GM12892 (cell line): ENCODE data around the gene OPCML.

Experiments used
- DNase-seq: peaks from one replicate; pipeline ENCODE4 v3.0.0; 2011; ENCODE audit not compliant: insufficient read length
- FAIRE-seq: peaks from 2 replicates; lab custom pipeline; 2011; peaks lifted over from hg19 to GRCh38; lab: Jason Lieb, UNC
- POLR2A ChIP-seq: IDR thresholded peaks from 2 replicates; pipeline ENCODE4 v1.6.1; 2011; ENCODE audit warnings: low read depth, low read length, control low read depth
- POLR2AphosphoS5 ChIP-seq: IDR thresholded peaks from 2 replicates; pipeline ENCODE4 v1.6.1; 2011; ENCODE audit warnings: low read depth, low read length, control low read depth
- TAF1 ChIP-seq: IDR thresholded peaks from 2 replicates; pipeline ENCODE4 v1.6.1; 2011; ENCODE audit warnings: low read depth, mild to moderate bottlenecking, control low read depth, low read length, borderline replicate concordance

The OPCML gene

GRCh38 chr11:133154076-133154475, 378.2 kb downstream of the OPCML start:
- FAIRE-seq (no peak), DNase-seq (no peak)
- TF ChIP-seq POLR2AphosphoS5: no peak
- TF ChIP-seq TAF1: no peak
- no peak for TF ChIP-seq POLR2A

GRCh38 chr11:133153031-133153430, 379.3 kb downstream of the OPCML start:
- FAIRE-seq: no peak
- TF ChIP-seq TAF1: no peak
- TF ChIP-seq POLR2AphosphoS5: no peak
- TF ChIP-seq POLR2A: no peak
- no peak for DNase-seq

GRCh38 chr11:133149698-133150097, 382.6 kb downstream of the OPCML start:
- FAIRE-seq (no peak), DNase-seq (no peak)
- TF ChIP-seq POLR2A (no peak), TAF1 (no peak), POLR2AphosphoS5 (no peak)

GRCh38 chr11:133147625-133148024, 384.7 kb downstream of the OPCML start:
- TF ChIP-seq POLR2AphosphoS5: no peak
- no peak for TF ChIP-seq POLR2A
- no peak for TF ChIP-seq TAF1
- FAIRE-seq (no peak), DNase-seq (no peak)

- FAIRE-seq: no peak
- DNase-seq: no peak
- TF ChIP-seq POLR2A (no peak), POLR2AphosphoS5 (no peak), TAF1 (no peak)
Measured at GRCh38 chr11:133146697-133147306, 385.5 kb downstream of the OPCML start.

- no peak for TF ChIP-seq POLR2AphosphoS5
- TF ChIP-seq POLR2A: no peak
- no peak for TF ChIP-seq TAF1
- DNase-seq (no peak), FAIRE-seq (no peak)
Measured at GRCh38 chr11:133137939-133138338, 394.4 kb downstream of the OPCML start.

- TF ChIP-seq POLR2A (no peak), TAF1 (no peak), POLR2AphosphoS5 (no peak)
- DNase-seq: no peak
- no peak for FAIRE-seq
Measured at GRCh38 chr11:133137270-133137669, 395.0 kb downstream of the OPCML start.

GRCh38 chr11:133136376-133136775, 395.9 kb downstream of the OPCML start:
- DNase-seq (no peak), FAIRE-seq (no peak)
- TF ChIP-seq POLR2A (no peak), TAF1 (no peak), POLR2AphosphoS5 (no peak)

- DNase-seq (peak; percentile 26), FAIRE-seq (peak; percentile 96)
- TF ChIP-seq POLR2A (no peak), TAF1 (no peak), POLR2AphosphoS5 (no peak)
Measured at GRCh38 chr11:133134314-133135173, 397.8 kb downstream of the OPCML start.

- TF ChIP-seq TAF1 (no peak), POLR2A (no peak), POLR2AphosphoS5 (no peak)
- DNase-seq (no peak), FAIRE-seq (no peak)
Measured at GRCh38 chr11:133133606-133134005, 398.7 kb downstream of the OPCML start.

- FAIRE-seq: no peak
- DNase-seq: no peak
Measured at GRCh38 chr11:133133050-133133449, 399.3 kb downstream of the OPCML start.

More at GRCh38 chr11:133133050-133133449, 399.3 kb downstream of the OPCML start:
- TF ChIP-seq POLR2AphosphoS5 (no peak), TAF1 (no peak), POLR2A (no peak)
